NCI-H2107 treated with DMSO at 0.1 percent for 48 hours (cell line): ENCODE measurements around the gene PSMD3.

Source experiments
- DNase-seq: peaks from one replicate; lab custom pipeline; 2025; ENCODE audit not compliant: unreplicated experiment; lab: John Stamatoyannopoulos, UW

The PSMD3 gene

GRCh38 chr17:40022497-40022896, 41.9 kb downstream of the PSMD3 start:
- DNase-seq, result no peak

GRCh38 chr17:40022961-40023541, 42.4 kb downstream of the PSMD3 start:
- DNase-seq, result peak; percentile 60

- DNase-seq, result no peak
Measured at GRCh38 chr17:40023590-40024292, 43.1 kb downstream of the PSMD3 start.

- DNase-seq, result no peak
Measured at GRCh38 chr17:40024901-40025300, 44.3 kb downstream of the PSMD3 start.

GRCh38 chr17:40025559-40025958, 45.0 kb downstream of the PSMD3 start:
- no peak for DNase-seq

GRCh38 chr17:40025991-40026815, 45.6 kb downstream of the PSMD3 start:
- DNase-seq, result no peak

GRCh38 chr17:40026816-40027613, 46.4 kb downstream of the PSMD3 start:
- peak; percentile 56 for DNase-seq

- DNase-seq, result no peak
Measured at GRCh38 chr17:40027614-40028012, 47.0 kb downstream of the PSMD3 start.

- no peak for DNase-seq
Measured at GRCh38 chr17:40028595-40028994, 48.0 kb downstream of the PSMD3 start.

- no peak for DNase-seq
Measured at GRCh38 chr17:40031706-40032105, 51.1 kb downstream of the PSMD3 start.

- DNase-seq, result no peak
Measured at GRCh38 chr17:40032322-40033320, 52.0 kb downstream of the PSMD3 start.

- no peak for DNase-seq
Measured at GRCh38 chr17:40033339-40033738, 52.7 kb downstream of the PSMD3 start.

GRCh38 chr17:40034426-40035161, 54.0 kb downstream of the PSMD3 start:
- no peak for DNase-seq

- no peak for DNase-seq
Measured at GRCh38 chr17:40035162-40035559, 54.6 kb downstream of the PSMD3 start.

GRCh38 chr17:40038882-40039513, 58.4 kb downstream of the PSMD3 start:
- DNase-seq, result no peak

- DNase-seq, result no peak
Measured at GRCh38 chr17:40041196-40041595, 60.6 kb downstream of the PSMD3 start.
